HG03139 (cell line): Measurements from ENCODE around the gene SLC43A3.
"Not testable (repeated sequence)": the region's sequence is repeated elsewhere in the genome, so short reads cannot be mapped to it uniquely, and the experiment has no call there.

Source experiments
- ATAC-seq: cut with Tn5 transposase; IDR thresholded peaks from one replicate; pipeline ENCODE4 v1.9.1; 2021; ENCODE audit not compliant: unreplicated experiment

SLC43A3 gene

GRCh38 chr11:57387289-57388030 is 39.5 kb downstream of the SLC43A3 start:
- ATAC-seq = no peak

GRCh38 chr11:57386178-57386940 is 40.6 kb downstream of the SLC43A3 start:
- ATAC-seq = no peak

GRCh38 chr11:57380975-57381374 is 45.9 kb downstream of the SLC43A3 start, which contains the start of gene PRG3:
Gene PRG3 (minus strand): TSS chr11:57381150. CDS start chr11:57380708, 442 bp downstream.
- no peak for ATAC-seq

GRCh38 chr11:57379732-57380131 is 47.2 kb downstream of the SLC43A3 start:
- ATAC-seq = no peak

GRCh38 chr11:57378186-57378585 is 48.7 kb downstream of the SLC43A3 start:
- ATAC-seq = no peak

GRCh38 chr11:57377107-57377506 is 49.8 kb downstream of the SLC43A3 start:
- no peak for ATAC-seq

GRCh38 chr11:57376095-57377090 is 50.5 kb downstream of the SLC43A3 start:
- ATAC-seq = no peak

GRCh38 chr11:57375490-57375889 is 51.4 kb downstream of the SLC43A3 start:
- no peak for ATAC-seq

- no peak for ATAC-seq
Observed at GRCh38 chr11:57374966-57375365, 52.0 kb downstream of the SLC43A3 start.

GRCh38 chr11:57373146-57373545 is 53.8 kb downstream of the SLC43A3 start:
- no peak for ATAC-seq

- no peak for ATAC-seq
Observed at GRCh38 chr11:57370941-57371340, 56.0 kb downstream of the SLC43A3 start.

GRCh38 chr11:57370251-57370650 is 56.7 kb downstream of the SLC43A3 start:
- no peak for ATAC-seq

GRCh38 chr11:57368845-57369232 is 58.1 kb downstream of the SLC43A3 start:
- ATAC-seq = no peak

- ATAC-seq = no peak
Observed at GRCh38 chr11:57368106-57368844, 58.6 kb downstream of the SLC43A3 start.

GRCh38 chr11:57364851-57365660 is 61.9 kb downstream of the SLC43A3 start:
- ATAC-seq = no peak

GRCh38 chr11:57363131-57364080 is 63.5 kb downstream of the SLC43A3 start:
- no peak for ATAC-seq

GRCh38 chr11:57361926-57362325 is 65.0 kb downstream of the SLC43A3 start:
- ATAC-seq = no peak

- not testable (repeated sequence) for ATAC-seq
Observed at GRCh38 chr11:57361420-57361819, 65.5 kb downstream of the SLC43A3 start.
